Skeletal muscle cell (primary cell): ENCODE data around the gene LYPD1.

Source experiments
- DNase-seq: peaks from one replicate; pipeline ENCODE4 v3.0.0-alpha.2; 2010; ENCODE audit warnings: low read depth
- H3K4me3 ChIP-seq: 2 replicates; pipeline ENCODE4 v1.5.1; 2011; ENCODE audit warnings: low read depth, mild to moderate bottlenecking, control low read depth, low read length, moderate library complexity

Gene LYPD1

GRCh38 chr2:132605236-132606180 is 64.5 kb downstream of the LYPD1 start:
- DNase-seq = no peak
- no peak overlapping the region for H3K4me3 ChIP-seq

- H3K4me3 ChIP-seq = no peak overlapping the region
- DNase-seq = no peak
These were observed 65.4 kb downstream of the LYPD1 start for GRCh38 chr2:132604561-132604960.

GRCh38 chr2:132599556-132599955 is 70.4 kb downstream of the LYPD1 start:
- DNase-seq = no peak
- no peak overlapping the region for H3K4me3 ChIP-seq

GRCh38 chr2:132598536-132598935 is 71.5 kb downstream of the LYPD1 start:
- H3K4me3 ChIP-seq = no peak overlapping the region
- DNase-seq = no peak

- no peak overlapping the region for H3K4me3 ChIP-seq
- no peak for DNase-seq
These were observed 72.2 kb downstream of the LYPD1 start for GRCh38 chr2:132597831-132598230.

GRCh38 chr2:132597166-132597565 is 72.8 kb downstream of the LYPD1 start:
- no peak for DNase-seq
- no peak overlapping the region for H3K4me3 ChIP-seq

GRCh38 chr2:132595693-132596092 is 74.3 kb downstream of the LYPD1 start:
- H3K4me3 ChIP-seq = no peak overlapping the region
- DNase-seq = no peak

- H3K4me3 ChIP-seq = no peak overlapping the region
- no peak for DNase-seq
These were observed 74.8 kb downstream of the LYPD1 start for GRCh38 chr2:132595186-132595585.
